GM21515 (cell line): ENCODE measurements around the gene AZIN2.
A peak's percentile ranks its signal among the peaks of the same experiment; 100 is the strongest.
"Not testable (repeated sequence)": the region's sequence is repeated elsewhere in the genome, so short reads cannot be mapped to it uniquely, and the experiment has no call there.

ENCODE experiments used
- ATAC-seq: cut with Tn5 transposase; IDR thresholded peaks from one replicate; pipeline ENCODE4 v1.9.1; 2021; ENCODE audit not compliant: unreplicated experiment

Gene AZIN2

DNA sequence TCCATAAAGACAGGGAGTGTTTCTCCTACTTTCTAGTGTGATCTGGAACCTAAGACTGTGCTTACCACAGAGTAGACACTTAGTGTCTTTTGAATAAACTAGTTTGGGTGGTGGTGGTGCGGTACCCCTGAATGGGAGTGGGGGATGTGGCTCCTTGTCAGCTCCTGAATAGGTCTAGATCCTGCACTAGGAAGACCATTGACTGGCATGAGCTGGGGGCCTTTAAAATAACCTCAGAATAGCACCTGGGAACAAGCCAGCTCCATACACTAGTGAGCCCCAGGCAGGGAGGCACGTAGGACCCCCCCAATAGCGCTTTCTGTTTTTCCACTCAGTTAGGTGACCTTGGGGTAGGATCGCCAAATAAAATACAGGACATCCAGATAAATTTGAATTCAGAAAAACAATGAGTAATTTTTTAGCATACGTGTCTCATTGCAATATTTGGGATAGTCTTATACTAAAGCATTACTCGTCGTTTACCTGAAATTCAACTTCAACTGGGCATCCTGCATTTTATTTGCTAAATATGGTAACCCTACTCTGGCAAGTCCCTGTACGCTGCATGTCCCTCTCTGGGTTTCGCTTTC is 45.6 kb downstream of the AZIN2 start:
- ATAC-seq = no peak

- peak; percentile 91 for ATAC-seq
These were observed 46.3 kb downstream of the AZIN2 start for GRCh38 chr1:33127001-33127823.

GRCh38 chr1:33128781-33129180 is 47.8 kb downstream of the AZIN2 start:
- ATAC-seq = no peak

- no peak for ATAC-seq
These were observed 49.3 kb downstream of the AZIN2 start for GRCh38 chr1:33130297-33130696.

DNA sequence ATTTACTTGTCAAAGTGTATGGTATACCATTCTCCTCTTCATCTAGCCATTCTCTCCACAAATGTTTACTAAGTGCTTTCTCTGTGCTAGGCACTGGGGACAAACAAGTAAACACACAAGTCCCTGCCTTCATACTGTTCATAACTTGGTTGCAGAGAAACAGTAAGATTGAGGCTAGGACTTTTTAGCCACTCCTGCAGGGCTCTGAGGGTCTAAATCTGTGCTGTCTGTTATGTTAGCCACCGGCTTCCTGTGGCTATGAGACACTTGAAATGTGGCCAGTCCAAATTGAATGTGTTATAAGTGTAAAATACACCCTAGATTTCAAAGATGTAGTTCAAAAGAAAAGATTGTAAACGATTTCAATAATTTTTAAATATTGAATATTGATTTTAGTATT is 50.2 kb downstream of the AZIN2 start:
- no peak for ATAC-seq

- ATAC-seq = no peak
These were observed 51.6 kb downstream of the AZIN2 start for GRCh38 chr1:33132549-33132948.

DNA sequence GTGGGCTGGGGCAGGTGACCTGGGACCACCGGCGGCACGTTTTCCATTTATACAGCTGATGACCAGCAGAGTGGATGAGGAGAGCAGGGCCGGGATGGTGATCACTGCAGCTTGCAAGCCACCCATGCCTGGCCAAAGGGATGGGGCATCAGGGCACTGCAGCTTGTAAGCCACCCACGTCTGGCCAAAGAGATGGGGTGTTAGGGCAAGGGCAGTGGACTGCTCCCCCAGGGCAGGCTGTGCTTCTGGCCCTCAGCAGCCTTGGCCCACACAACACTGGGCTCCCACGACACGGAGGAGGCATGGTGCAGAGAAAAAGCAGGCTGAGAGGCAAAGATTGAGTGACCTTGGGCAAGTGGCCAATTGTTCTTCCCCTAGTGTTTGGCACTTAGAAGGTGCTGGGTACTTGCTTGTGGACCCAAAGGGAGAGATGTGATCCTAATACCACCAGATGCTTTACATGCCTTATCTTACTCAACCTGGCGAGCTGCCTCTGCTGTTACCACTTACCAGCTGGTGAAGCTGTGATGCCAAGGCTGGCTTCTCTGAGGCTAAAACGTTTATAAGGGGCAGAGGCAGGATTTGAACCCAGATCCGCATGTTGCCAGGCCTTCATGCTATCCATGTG is 52.6 kb downstream of the AZIN2 start:
- no peak for ATAC-seq

GRCh38 chr1:33136041-33136440 is 55.1 kb downstream of the AZIN2 start:
- ATAC-seq = not testable (repeated sequence)

DNA sequence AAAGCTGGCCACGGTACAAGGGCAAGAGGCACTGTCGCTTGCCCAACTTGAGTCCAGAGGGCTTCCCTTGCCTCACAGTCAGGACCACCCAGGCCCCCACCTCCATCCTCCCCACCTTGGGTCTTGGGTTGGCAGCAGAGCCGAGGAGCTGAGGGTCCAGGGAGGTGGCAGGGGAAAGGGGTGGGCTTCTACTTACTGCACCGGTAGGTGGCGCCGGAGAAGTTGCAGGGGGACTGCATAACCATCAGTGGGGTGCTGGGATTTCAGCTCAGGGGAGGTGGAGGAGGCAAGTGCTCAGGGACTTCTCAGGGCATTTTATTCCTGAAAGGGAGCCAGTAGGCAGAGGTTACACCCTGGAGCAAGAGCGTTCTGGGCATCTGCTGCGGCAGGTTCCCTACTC is 56.8 kb downstream of the AZIN2 start:
- ATAC-seq = no peak

DNA sequence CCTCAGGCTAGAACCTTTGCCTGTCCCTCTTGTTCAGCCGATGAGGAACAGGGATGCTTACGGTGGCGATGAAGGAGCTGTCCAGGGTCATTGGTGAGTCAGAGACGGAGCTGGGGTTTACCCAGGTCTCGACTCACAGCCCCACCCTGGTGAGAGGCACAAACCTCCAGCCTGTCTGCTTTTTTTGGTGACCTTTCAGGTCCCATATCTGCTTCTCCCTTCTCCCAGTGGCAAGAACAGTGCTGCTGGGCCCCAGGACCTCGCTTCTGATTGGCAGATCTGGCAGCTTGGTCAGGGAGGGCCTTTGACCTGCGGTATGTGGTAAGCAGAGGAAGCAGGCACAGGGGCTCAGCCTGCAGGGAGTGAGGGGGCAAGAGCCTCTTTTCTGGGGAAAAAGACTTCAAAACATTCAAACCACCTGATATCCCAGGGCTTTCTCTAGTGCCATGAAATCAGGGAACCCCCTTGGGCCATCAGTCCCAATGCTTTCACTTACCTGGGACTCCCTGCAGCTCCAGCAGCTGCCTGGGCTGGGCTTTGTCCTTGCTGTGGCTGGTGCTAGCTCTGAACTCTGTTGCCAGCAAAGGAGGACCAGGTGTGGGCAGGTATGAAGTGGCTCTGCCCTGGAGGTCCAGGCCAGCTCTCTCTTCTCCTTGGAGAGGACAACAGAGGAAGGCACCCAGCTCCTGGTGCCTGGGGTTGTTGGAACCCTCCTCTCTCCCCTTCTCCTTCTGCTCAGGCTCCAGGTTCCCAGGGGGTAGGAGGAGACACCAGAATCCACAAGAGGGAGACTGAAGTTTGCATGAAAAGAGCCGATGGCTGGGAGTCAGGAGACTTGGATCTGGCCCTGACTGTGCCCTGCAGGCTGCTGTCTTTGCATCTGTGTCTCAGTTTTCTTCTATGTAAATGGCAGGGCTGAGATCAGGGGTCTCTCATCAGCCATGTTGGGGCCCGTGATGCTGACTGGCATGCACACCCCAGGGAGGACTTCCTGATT is 59.5 kb downstream of the AZIN2 start:
- no peak for ATAC-seq

- no peak for ATAC-seq
These were observed 60.3 kb downstream of the AZIN2 start for GRCh38 chr1:33141216-33141615.

DNA sequence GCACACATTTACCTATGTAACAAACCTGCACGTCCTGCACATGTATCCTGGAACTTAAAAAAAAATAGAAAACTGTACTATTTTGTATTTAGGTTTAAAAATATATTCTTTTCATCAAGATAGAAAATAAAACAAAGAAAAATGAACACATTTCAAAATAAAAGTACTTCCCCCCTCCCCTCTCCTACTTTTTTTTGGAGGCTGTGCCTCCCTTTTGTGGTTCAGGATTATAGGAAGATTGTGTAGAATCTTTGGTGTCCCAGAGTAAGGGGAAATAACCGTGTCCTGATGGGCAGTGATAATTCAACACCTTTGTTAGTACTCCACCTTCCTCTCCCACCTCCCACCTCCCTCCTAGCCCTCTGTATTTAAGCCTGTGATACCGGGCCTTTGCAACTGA is 60.8 kb downstream of the AZIN2 start:
- no peak for ATAC-seq

GRCh38 chr1:33142483-33143064 is 61.6 kb downstream of the AZIN2 start:
- ATAC-seq = no peak

- ATAC-seq = no peak
These were observed 62.2 kb downstream of the AZIN2 start for GRCh38 chr1:33143176-33143575.

- no peak for ATAC-seq
These were observed 62.7 kb downstream of the AZIN2 start for GRCh38 chr1:33143698-33144097.

DNA sequence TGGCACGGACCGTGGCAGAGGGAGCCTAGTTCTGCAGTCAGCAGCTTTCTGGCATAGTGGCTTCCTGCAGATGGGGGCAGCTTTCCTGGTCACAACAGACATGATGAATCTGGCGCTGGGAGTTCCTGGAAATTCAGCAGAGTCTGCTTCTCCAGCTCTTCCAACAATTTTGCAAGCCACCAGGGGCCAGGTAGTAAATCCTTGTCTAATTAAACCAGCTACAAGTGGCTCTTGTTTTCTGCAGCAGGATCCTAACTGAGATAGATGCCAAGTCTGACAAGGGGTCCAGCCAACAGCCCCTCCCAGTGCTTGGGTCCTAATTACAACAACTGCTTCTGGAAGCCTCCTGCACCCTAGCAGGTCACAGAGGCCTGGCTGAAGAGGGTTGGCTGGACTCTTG is 65.0 kb downstream of the AZIN2 start:
- ATAC-seq = no peak

DNA sequence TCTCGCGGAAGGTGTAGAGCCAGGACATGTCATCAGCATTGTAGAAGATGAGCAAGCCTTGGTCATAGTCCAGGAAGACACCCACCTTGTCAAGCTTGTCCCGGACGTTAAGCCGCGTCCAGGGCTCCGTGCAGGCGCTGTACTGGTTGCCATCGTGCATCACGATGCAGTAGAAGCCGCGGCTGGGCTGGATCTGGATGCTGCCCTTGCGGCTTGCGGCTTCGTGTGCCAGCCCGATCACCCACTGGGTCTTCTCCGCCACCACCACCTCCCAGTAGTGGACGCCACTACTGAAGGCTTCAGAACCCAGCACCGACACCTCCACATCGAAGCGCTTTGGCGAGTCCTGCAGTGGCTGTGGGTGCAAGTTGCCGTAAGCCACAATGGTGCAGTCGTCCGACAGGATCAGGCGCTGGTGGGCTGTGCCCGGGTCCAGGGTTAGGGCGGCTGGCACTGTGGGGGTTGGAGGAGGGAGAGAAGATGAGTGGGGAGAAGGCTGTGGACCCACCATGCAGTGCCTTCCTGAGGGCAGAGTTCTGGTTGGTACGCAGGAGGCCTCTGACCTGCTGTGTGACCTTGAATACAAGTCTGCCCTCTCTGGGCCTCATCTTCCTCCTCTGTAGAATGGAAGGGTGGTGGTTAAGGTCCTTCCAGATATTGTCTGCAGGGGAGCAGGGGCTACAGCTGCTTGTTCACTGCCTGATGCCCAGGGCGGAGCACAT is 66.5 kb downstream of the AZIN2 start:
- ATAC-seq = no peak

- ATAC-seq = no peak
These were observed 67.0 kb downstream of the AZIN2 start for GRCh38 chr1:33147997-33148314.

GRCh38 chr1:33148615-33149014 is 67.7 kb downstream of the AZIN2 start:
- no peak for ATAC-seq
